HG03139 (cell line): ENCODE data around the gene RTCB.
A peak's percentile ranks its signal among the peaks of the same experiment; 100 is the strongest.

Experiments
- ATAC-seq: cut with Tn5 transposase; IDR thresholded peaks from one replicate; pipeline ENCODE4 v1.9.1; 2021; ENCODE audit not compliant: unreplicated experiment

The RTCB gene

GRCh38 chr22:32411829-32412592, at the start of gene RTCB:
RTCB (minus strand) TSS chr22:32412247; CDS start chr22:32412156, 91 bp downstream.
- no peak for ATAC-seq

GRCh38 chr22:32457031-32457430, 45.0 kb upstream of the RTCB start:
- no peak for ATAC-seq

- no peak for ATAC-seq
Observed at GRCh38 chr22:32448980-32449379, 36.9 kb upstream of the RTCB start.

- ATAC-seq, result no peak
Observed at GRCh38 chr22:32446321-32446720, 34.3 kb upstream of the RTCB start.

GRCh38 chr22:32444068-32444467, 32.0 kb upstream of the RTCB start:
- no peak for ATAC-seq

- ATAC-seq, result no peak
Observed at GRCh38 chr22:32430352-32430751, 18.3 kb upstream of the RTCB start.

- ATAC-seq, result no peak
Observed at GRCh38 chr22:32426881-32427280, 14.8 kb upstream of the RTCB start.

- no peak for ATAC-seq
Observed at GRCh38 chr22:32423664-32424063, 11.6 kb upstream of the RTCB start.

GRCh38 chr22:32422062-32422461, 10.0 kb upstream of the RTCB start:
- ATAC-seq, result no peak

- ATAC-seq, result no peak
Observed at GRCh38 chr22:32421484-32421883, 9.4 kb upstream of the RTCB start.

GRCh38 chr22:32417906-32418305, 5.9 kb upstream of the RTCB start:
- no peak for ATAC-seq

- ATAC-seq, result no peak
Observed at GRCh38 chr22:32416556-32417085, 4.6 kb upstream of the RTCB start.

GRCh38 chr22:32414191-32414590, 2.1 kb upstream of the RTCB start:
- no peak for ATAC-seq

- ATAC-seq, result no peak
Observed at GRCh38 chr22:32413719-32414118, 1.7 kb upstream of the RTCB start.

GRCh38 chr22:32411402-32411801, 645 bp downstream of the RTCB start:
- no peak for ATAC-seq

- ATAC-seq, result no peak
Observed at GRCh38 chr22:32410459-32410858, 1.6 kb downstream of the RTCB start.

GRCh38 chr22:32409977-32410376, 2.1 kb downstream of the RTCB start:
- no peak for ATAC-seq

- ATAC-seq, result no peak
Observed at GRCh38 chr22:32407936-32408335, 4.1 kb downstream of the RTCB start.

GRCh38 chr22:32407312-32407711, 4.7 kb downstream of the RTCB start:
- peak; percentile 49 for ATAC-seq

- no peak for ATAC-seq
Observed at GRCh38 chr22:32404021-32404420, 8.0 kb downstream of the RTCB start.

- ATAC-seq, result no peak
Observed at GRCh38 chr22:32401486-32401885, 10.6 kb downstream of the RTCB start.

- ATAC-seq, result no peak
Observed at GRCh38 chr22:32396746-32397145, 15.3 kb downstream of the RTCB start.

GRCh38 chr22:32396255-32396654, 15.8 kb downstream of the RTCB start:
- ATAC-seq, result no peak
